ENCODE measurements around the gene ARHGEF11.
A peak's percentile ranks its signal among the peaks of the same experiment; 100 is the strongest.
"Not testable (repeated sequence)": the region's sequence is repeated elsewhere in the genome, so short reads cannot be mapped to it uniquely, and the experiment has no call there.

Gene ARHGEF11

GRCh38 chr1:156931211-156931952 is 114.2 kb downstream of the ARHGEF11 start:
- no peak for DNase-seq (ENCODE audit: low read depth in 3 of 3)

- no peak for DNase-seq (ENCODE audit: low read depth in 3 of 3)
Observed at GRCh38 chr1:156930483-156930882, 115.1 kb downstream of the ARHGEF11 start.

GRCh38 chr1:156929596-156930238 is 115.8 kb downstream of the ARHGEF11 start:
- DNase-seq (ENCODE audit: low read depth in 3 of 3) = no peak

GRCh38 chr1:156928043-156928602 is 117.4 kb downstream of the ARHGEF11 start:
- DNase-seq (ENCODE audit: low read depth in 3 of 3) = no peak

- DNase-seq (ENCODE audit: low read depth in 3 of 3) = peak; percentile 48 to 71 (median 49)
Observed at GRCh38 chr1:156927215-156928042, 118.1 kb downstream of the ARHGEF11 start.

GRCh38 chr1:156926695-156927094 is 118.8 kb downstream of the ARHGEF11 start:
- not testable (repeated sequence) for DNase-seq (ENCODE audit: low read depth in 3 of 3)

GRCh38 chr1:156926175-156926574 is 119.4 kb downstream of the ARHGEF11 start:
- DNase-seq (ENCODE audit: low read depth in 3 of 3) = peak in 1 of 3 experiments; percentile 58

- DNase-seq (ENCODE audit: low read depth in 3 of 3) = no peak
Observed at GRCh38 chr1:156925154-156926010, 120.2 kb downstream of the ARHGEF11 start.

GRCh38 chr1:156924478-156925153 is 120.9 kb downstream of the ARHGEF11 start:
- DNase-seq (ENCODE audit: low read depth in 3 of 3) = no peak

- DNase-seq (ENCODE audit: low read depth in 3 of 3) = no peak
Observed at GRCh38 chr1:156923670-156924477, 121.7 kb downstream of the ARHGEF11 start.

- no peak for DNase-seq (ENCODE audit: low read depth in 3 of 3)
Observed at GRCh38 chr1:156922986-156923669, 122.4 kb downstream of the ARHGEF11 start.

GRCh38 chr1:156921053-156921529 is 124.5 kb downstream of the ARHGEF11 start:
- DNase-seq (ENCODE audit: low read depth in 3 of 3) = no peak

- DNase-seq (ENCODE audit: low read depth in 3 of 3) = peak; percentile 23 to 77 (median 57)
Observed at GRCh38 chr1:156920233-156921052, 125.1 kb downstream of the ARHGEF11 start, which contains the start of gene LRRC71. LRRC71 (plus strand) TSS chr1:156920632; CDS start chr1:156920804, 172 bp downstream.

GRCh38 chr1:156914440-156914856 is 131.1 kb downstream of the ARHGEF11 start:
- DNase-seq (ENCODE audit: low read depth in 3 of 3) = no peak

- no peak for DNase-seq (ENCODE audit: low read depth in 3 of 3)
Observed at GRCh38 chr1:156913809-156914387, 131.6 kb downstream of the ARHGEF11 start.

GRCh38 chr1:156912861-156913808 is 132.4 kb downstream of the ARHGEF11 start:
- no peak for DNase-seq (ENCODE audit: low read depth in 3 of 3)

All from stimulated activated CD4-positive, alpha-beta T cell treated with anti-CD3 and anti-CD28 coated beads, TNF-alpha, amount 100 ng/mL, for 24 hours (primary cell).